Gastroesophageal sphincter (tissue), 4 donors: Measurements from ENCODE around the gene KCNIP4. TPM values are rescaled to one million over a fixed set of nuclear protein-coding genes. Genes with fewer than 3 reads are reported as not detected.

ENCODE experiments used
- ATAC-seq: fragments of 150-250 bp; one replicate; pipeline ENCODE4 v1.9.1; 2016; ENCODE audit warnings: mild to moderate bottlenecking, moderate library complexity
- H3K27ac ChIP-seq, 4 donors: fragments of 200-600 bp; sonication (generic) in 3 of 4; 1 replicate in 3 of 4; 2 replicates in 1 of 4; pipeline ENCODE4 v1.5.1; 2016 to 2019
- H3K27me3 ChIP-seq: fragments of 200-600 bp; sonication (generic); one replicate; pipeline ENCODE4 v1.5.1; 2019
- H3K36me3 ChIP-seq, 2 donors: fragments of 200-600 bp; sonication (generic); one replicate each; pipeline ENCODE4 v1.5.1; 2019; ENCODE audit warnings: control low read depth in 1 of 2
- H3K4me1 ChIP-seq, 3 donors: fragments of 200-600 bp; sonication (generic); 1 replicate in 2 of 3; 2 replicates in 1 of 3; pipeline ENCODE4 v1.5.1; 2016 to 2019; ENCODE audit warnings: control low read depth in 2 of 3
- H3K4me3 ChIP-seq, 2 donors: fragments of 200-600 bp; sonication (generic); one replicate each; pipeline ENCODE4 v1.5.1; 2019; ENCODE audit warnings: mild to moderate bottlenecking in 1 of 2, moderate library complexity in 1 of 2
- H3K9me3 ChIP-seq, 3 donors: fragments of 200-600 bp; sonication (generic); one replicate each; pipeline ENCODE4 v1.5.1; 2017 to 2019; ENCODE audit warnings: control low read depth in 2 of 3
- EP300 ChIP-seq: sonication (generic); formaldehyde crosslinking; IDR thresholded peaks from one replicate; pipeline ENCODE4 v1.6.1; 2017; ENCODE audit warnings: antibody characterized with exemption, mild to moderate bottlenecking
- POLR2A ChIP-seq, 2 donors: fragments of 450-650 bp; IDR thresholded peaks; one replicate each; pipeline ENCODE4 v1.6.1; 2017; ENCODE audit warnings: antibody characterized with exemption in 2 of 2, mild to moderate bottlenecking in 2 of 2, moderate library complexity in 1 of 2
- POLR2AphosphoS5 ChIP-seq: sonication (generic); formaldehyde crosslinking; IDR thresholded peaks from one replicate; pipeline ENCODE4 v1.6.1; 2017; ENCODE audit warnings: antibody characterized with exemption
- WGBS, 2 donors: methylation state at CpG; one replicate each; pipeline ENCODE4 v1.1.5; 2018; ENCODE audit warnings: low coverage in 1 of 2; 5-methylcytosine and 5-hydroxymethylcytosine counted together
- total RNA-seq, 4 donors: library from RNA; depleted of rRNA; stranded (reverse); fragments of >200 nt; gene quantifications; one replicate each; pipeline ENCODE4 v1.1.0, GENCODE V29; 2016
- TF ChIP-seq, protein P1 (sequence below), 4 experiments: fragments of 200-600 bp in 2 of 4; fragments of 450-650 bp in 2 of 4; sonication (generic) in 1 of 4; IDR thresholded peaks; one replicate each; pipeline ENCODE4 v1.5.1; 2017 to 2019; ENCODE audit warnings: antibody characterized with exemption in 4 of 4, mild to moderate bottlenecking in 2 of 4, moderate library complexity in 2 of 4

KCNIP4 gene
- total RNA-seq, 4 donors from 2014 or later = 0.23 to 0.59 (median 0.54) TPM; not detected in 1

DNA sequence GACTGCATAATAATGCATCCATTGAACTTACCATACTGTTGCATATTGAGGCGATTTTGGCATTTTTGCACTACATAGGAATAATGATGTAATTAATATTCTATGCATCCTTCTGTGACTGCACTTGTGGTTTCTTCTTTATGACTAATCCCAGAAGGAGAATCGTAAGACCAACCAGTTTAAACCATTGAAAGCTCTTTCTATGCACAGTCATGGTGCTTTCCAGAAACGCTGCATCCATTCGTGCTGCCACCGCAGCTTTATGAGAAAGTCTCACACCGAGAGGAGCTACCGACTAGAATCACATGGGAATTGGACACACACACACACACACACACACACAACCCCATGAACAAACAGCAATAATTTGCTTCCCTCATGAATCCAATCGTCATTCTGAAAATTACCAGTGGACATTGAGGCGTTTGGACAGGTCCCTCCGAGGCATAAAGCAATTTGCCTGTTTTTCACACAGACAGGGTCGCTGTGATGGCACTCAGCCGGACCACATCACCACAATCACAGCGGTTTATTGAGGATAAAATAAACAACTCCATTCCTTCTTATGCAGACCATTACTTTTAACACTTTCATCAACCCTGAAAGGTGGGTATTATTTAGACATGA lies 1184.1 kb downstream of the KCNIP4 start:
- 78 to 81% methylated on average over 5 to 13 of the region's 13 CpGs for WGBS, 2 donors

GRCh38 chr4:20761826-20762225 lies 1186.7 kb downstream of the KCNIP4 start:
- ATAC-seq = no peak
- H3K9me3 ChIP-seq = no peaks in the 10 kb centered on the region
- no peak overlapping the region for H3K27ac ChIP-seq
- no peaks in the 10 kb centered on the region for H3K4me1 ChIP-seq
- no peak overlapping the region for H3K4me3 ChIP-seq
- H3K27me3 ChIP-seq = no peaks in the 10 kb centered on the region
- TF ChIP-seq POLR2A (IDR thresholded peaks at IDR 0.05) (no peak), POLR2AphosphoS5 (no peak), EP300 (no peak)
- TF ChIP-seq, protein P1, sequence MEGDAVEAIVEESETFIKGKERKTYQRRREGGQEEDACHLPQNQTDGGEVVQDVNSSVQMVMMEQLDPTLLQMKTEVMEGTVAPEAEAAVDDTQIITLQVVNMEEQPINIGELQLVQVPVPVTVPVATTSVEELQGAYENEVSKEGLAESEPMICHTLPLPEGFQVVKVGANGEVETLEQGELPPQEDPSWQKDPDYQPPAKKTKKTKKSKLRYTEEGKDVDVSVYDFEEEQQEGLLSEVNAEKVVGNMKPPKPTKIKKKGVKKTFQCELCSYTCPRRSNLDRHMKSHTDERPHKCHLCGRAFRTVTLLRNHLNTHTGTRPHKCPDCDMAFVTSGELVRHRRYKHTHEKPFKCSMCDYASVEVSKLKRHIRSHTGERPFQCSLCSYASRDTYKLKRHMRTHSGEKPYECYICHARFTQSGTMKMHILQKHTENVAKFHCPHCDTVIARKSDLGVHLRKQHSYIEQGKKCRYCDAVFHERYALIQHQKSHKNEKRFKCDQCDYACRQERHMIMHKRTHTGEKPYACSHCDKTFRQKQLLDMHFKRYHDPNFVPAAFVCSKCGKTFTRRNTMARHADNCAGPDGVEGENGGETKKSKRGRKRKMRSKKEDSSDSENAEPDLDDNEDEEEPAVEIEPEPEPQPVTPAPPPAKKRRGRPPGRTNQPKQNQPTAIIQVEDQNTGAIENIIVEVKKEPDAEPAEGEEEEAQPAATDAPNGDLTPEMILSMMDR (IDR thresholded peaks at IDR 0.05) = no peak
- 100% methylated on average over 1 of the region's 1 CpG for WGBS, 2 donors
- H3K36me3 ChIP-seq = no peaks in the 10 kb centered on the region

More for the DNA sequence above, 1184.1 kb downstream of the KCNIP4 start:
- Histone ChIP-seq H3K4me1 (no peaks in the 10 kb centered on the region), H3K27me3 (no peaks in the 10 kb centered on the region), H3K36me3 (no peaks in the 10 kb centered on the region), H3K27ac (no peak overlapping the region), H3K9me3 (no peaks in the 10 kb centered on the region), H3K4me3 (no peak overlapping the region)
- no peak for TF ChIP-seq EP300
- no peak for TF ChIP-seq POLR2AphosphoS5
- no peak for TF ChIP-seq POLR2A (IDR thresholded peaks at IDR 0.05)
- TF ChIP-seq, protein P1 (IDR thresholded peaks at IDR 0.05) = no peak
- ATAC-seq = no peak

DNA sequence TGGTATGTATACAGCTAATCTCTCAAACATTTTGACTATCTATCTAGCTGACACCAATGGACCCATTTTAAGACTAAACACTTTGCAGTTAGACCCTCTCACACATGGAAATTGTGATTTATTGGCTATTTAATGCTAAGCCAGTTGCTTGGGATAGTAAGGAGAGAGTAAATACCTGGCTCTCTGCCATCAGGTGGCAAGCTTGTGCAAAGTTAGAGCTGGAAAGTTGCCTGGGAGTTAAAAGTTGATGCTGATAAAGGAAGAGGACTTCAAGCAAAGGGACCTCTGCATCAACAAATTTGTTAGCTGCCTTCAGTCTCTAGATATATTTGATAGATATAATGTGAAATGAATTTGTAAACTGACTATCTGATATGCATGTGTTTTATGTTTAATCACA lies 1187.2 kb downstream of the KCNIP4 start:
- TF ChIP-seq POLR2AphosphoS5 (no peak), POLR2A (IDR thresholded peaks at IDR 0.05) (no peak), EP300 (no peak)
- TF ChIP-seq, protein P1 (IDR thresholded peaks at IDR 0.05) = no peak
- ATAC-seq = no peak
- H3K36me3 ChIP-seq = no peaks in the 10 kb centered on the region
- no peaks in the 10 kb centered on the region for H3K4me1 ChIP-seq
- no peaks in the 10 kb centered on the region for H3K27me3 ChIP-seq
- H3K27ac ChIP-seq = no peak overlapping the region
- no peak overlapping the region for H3K4me3 ChIP-seq
- no peaks in the 10 kb centered on the region for H3K9me3 ChIP-seq

DNA sequence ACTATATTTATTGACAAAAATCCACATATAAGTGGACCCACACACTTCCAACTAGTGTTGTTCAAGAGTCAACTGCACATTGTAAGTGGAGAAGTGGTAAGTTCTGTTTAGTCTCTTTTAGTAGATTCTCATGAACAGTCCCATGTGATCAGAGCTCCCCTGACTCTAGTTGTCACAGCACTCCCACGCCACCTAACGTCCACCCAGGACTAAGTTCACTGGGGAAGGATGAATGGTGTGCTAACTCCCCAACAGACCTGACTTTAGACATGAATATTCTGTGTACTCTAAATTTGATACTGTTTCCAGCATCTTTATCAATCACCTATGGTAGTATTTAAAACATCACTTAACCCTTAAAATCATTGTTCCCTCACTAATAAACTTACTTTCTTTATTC lies 1188.5 kb downstream of the KCNIP4 start:
- no peaks in the 10 kb centered on the region for H3K9me3 ChIP-seq
- TF ChIP-seq POLR2AphosphoS5 (no peak), POLR2A (IDR thresholded peaks at IDR 0.05) (no peak), EP300 (no peak)
- TF ChIP-seq, protein P1 (IDR thresholded peaks at IDR 0.05) = no peak
- no peaks in the 10 kb centered on the region for H3K4me1 ChIP-seq
- no peak for ATAC-seq
- WGBS, 2 donors = 65 to 79% methylated on average over 2 of the region's 2 CpGs
- H3K4me3 ChIP-seq = no peak overlapping the region
- H3K27me3 ChIP-seq = no peaks in the 10 kb centered on the region
- H3K27ac ChIP-seq = no peak overlapping the region
- no peaks in the 10 kb centered on the region for H3K36me3 ChIP-seq

- H3K4me1 ChIP-seq = no peaks in the 10 kb centered on the region
- TF ChIP-seq POLR2A (IDR thresholded peaks at IDR 0.05) = no peak
- TF ChIP-seq POLR2AphosphoS5 = no peak
- TF ChIP-seq, protein P1 (IDR thresholded peaks at IDR 0.05) = no peak
- no peak for TF ChIP-seq EP300
- H3K27me3 ChIP-seq = no peaks in the 10 kb centered on the region
- no peak overlapping the region for H3K4me3 ChIP-seq
- no peaks in the 10 kb centered on the region for H3K9me3 ChIP-seq
- H3K27ac ChIP-seq = no peak overlapping the region
- no peak for ATAC-seq
- peaks cover 0 to 22% of the 10 kb centered on the region in 2 donors for H3K36me3 ChIP-seq
- 64% methylated on average over 1 of the region's 1 CpG; no CpG with 5 or more reads in 1 of the 2 donors for WGBS, 2 donors
These were observed 1194.5 kb downstream of the KCNIP4 start for GRCh38 chr4:20754036-20754435.
